Epidermal melanocyte (primary cell): ENCODE results near the gene ZNF618.

Source experiments
- DNase-seq: peaks from one replicate; pipeline ENCODE4 v3.0.0; 2011; ENCODE audit warnings: low spot score; ENCODE audit not compliant: insufficient read length

Gene ZNF618

DNA sequence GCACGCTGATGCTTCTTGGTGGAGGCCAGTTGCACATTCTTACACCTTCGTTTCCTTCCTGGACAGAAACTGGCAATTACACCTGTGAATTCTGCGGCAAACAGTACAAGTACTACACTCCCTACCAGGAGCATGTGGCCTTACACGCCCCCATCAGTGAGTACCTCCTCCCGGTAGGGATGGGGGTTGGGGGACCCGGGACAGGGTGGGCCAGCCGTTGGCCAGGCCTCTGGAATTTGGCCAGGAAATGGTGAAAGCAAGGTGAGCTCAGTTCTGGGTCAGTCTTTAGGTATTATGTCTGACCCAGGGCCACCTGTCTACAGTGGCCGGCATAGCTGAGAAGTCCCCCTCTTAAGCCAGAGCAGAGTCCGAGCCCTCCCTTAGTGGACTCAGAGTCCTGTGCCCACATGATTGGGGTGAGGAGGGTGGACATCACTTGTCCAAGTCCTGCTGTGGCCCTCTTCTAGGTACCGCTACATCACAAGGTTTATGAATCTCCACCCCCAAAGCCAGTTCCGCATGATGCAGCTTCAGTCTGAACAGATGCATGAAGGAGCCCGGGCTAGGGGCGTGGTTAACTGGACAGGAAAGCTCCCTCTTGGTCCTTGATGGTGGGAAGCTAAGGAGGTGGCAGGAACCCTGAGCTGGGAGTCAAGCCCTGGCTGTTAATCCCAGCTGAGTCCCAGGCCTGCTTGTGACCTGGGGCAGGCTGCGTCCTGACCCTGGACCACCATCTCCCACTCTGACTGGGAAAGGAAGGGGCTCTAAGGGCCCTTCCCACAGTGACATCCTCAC is 140.7 kb downstream of the ZNF618 start:
- DNase-seq = no peak

DNA sequence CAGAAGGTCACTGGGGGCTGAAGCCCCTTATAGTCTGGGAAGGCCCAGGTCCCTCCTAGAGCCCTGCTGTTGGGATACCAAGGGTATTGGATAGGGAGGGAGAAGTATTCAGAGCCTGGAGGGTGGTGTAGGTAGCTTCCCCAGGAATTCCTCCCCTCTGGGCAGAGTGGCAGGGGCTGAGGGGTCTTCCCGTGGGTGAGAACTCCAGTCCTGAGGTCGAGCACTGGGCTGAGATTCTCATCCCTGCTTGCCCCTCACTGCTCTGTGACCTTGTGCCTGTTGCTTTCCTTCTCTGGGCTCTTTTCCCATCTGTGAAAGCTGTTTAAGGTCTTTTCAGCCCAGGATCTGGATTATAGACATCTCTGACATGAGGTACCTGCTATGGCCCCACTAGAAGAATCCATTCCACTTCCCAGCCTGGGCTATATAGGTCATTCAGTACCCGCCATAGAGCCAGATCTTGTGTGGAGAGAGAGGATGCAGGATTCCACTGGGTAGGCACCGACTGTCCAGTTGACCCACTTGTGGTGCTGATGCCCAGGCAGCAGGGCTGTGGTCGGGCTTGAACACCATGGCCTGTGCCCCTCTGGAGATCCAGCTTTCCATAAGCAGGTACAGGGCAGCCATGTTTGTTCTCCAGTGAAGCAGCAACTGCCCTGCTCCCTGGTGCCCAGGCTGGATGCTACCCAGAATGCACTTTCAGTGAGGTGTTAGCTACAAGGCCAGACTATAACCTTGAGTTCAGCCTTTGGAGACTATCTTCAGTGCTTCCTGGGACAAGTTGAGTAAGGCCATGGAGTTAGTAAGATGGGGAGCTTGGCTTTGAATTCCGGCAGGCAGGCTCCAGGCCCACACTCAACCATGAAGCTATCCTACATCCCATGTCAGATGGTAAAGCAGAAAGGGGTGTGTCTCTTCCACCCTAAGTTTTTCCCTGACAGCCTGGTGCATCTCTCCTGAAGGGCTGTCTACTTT is 141.9 kb downstream of the ZNF618 start:
- no peak for DNase-seq

DNA sequence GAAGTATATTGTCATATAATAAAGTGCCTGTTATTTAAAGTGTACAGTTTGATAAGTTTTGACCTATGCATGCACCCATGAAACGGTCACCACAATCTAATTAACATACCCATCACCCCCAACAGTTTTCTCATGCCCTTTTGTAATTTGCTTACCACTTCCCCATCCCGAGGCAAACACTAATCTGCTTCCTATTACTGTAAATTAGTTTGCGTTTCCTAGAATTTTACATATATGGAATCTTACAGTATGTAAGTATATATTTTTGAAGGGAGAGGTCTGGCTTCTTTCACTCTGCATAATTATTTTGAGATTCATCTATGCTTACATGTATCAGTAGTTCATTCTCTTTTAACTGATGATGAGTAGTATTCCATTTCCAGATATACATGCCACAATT is 145.5 kb downstream of the ZNF618 start:
- no peak for DNase-seq

DNA sequence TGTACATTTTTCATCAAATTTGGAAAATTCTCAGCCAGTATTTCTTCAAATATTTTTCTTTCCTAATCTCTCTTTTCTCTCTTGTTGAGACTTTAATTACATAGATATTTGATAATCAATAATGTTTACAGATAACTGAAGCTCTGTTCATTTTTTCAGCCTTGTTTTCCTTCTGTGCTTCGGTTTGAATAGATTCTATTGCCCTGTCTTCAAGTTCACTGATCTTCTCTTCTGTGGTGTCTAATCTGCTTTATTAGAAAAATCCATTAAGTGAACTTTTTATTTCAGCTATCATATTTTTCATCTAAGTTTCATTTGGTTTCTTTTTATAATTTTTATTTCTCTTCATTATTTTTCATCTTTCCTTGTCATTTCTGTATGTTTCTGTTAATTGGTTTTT is 147.9 kb downstream of the ZNF618 start:
- DNase-seq = no peak

DNA sequence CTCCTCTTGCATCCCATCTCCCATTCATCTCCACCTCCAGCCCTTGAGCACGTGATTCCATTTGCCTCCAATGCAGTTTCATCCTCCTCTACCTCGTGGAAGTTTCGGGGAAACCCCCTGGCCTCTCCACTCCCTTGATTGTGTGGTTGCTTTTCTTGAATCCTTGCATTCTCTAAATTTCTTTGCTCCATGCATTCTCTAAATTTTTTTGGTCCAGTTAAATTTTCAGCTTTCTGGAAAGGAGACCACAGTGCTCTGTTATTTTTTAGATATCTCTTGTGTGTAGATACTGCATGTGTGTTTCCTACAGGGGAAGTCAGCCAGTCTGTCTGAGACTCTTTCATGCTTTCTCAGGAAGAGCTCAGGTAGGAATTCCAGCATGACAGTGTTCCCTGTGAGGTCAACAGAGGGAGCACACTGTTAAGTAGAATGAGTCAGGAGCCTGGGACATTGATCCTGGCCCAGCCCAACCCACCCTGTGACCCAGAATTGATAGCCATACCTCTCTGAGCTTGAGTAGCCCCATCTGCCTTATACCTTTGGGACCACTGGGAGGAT is 149.2 kb downstream of the ZNF618 start:
- DNase-seq = no peak

DNA sequence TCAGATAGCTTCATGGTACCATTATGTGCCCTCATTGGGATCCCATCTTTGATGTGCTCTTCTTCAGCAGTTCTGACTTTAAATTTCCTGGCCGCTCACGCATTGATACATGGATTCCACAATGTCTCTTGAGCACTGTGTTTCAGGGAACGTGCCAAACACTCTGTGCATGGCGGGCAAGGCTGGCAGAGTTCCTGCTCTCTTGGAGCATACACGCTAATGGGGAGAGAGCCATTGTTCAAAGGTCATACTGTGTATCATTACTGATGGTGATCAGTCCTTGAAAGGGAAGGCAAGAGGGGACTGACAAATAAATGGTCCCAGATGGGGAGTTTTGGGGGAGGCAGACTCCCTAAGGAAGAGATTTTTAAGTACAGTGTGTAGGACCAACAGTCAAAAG is 149.7 kb downstream of the ZNF618 start:
- no peak for DNase-seq

DNA sequence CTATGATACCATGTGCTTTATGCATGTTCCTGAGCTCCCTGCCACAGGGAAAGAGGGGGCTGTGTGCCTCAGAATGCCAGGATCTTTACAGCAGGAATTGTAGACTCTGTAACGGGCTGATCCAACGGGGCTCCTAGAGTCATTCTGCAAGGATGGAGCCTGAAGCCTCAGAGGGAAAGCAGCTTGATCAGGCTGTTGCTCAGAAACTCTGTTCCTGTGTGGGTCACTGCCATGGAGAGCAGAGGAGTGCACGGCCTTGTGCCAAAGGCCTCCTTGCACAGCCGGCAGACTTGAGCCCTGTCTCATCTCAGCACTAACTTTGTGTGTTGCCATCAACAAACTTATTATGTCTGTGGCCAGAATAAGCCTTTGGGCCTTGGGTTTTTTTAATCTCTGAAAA is 150.2 kb downstream of the ZNF618 start:
- DNase-seq = no peak

DNA sequence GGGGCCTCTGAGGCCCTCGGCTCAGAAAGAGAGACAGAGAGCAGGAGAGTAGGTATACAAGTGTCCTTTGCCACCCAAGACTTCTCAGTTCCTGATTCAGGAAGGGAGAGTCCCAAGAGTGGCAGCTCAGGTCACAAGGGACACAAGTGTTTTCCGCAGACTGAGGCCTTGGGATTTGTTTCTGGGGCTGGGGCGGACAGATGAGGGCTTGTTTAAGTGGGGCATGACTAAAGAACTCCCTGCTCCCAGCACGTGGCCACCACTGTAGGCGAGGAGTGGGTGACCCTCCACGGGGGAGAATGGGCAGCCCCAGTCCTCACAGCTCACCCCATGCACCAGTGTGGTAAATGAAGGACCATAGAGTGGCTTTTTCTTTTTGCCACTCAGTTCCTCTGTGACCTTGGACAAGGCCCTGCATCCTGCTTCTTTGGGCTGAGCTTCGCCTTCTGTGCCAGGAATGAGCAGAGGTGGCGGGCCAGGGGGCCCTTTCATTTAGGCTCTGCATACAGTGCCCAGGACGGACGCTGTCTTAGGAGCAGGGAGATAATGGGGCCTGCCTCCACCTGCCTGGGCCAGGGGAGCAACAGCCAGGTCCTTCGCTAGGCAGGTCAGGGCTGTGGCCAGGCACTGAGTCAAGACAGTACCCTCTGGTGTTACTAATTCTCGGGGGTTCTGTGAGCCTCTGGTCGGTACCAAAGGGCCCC is 151.2 kb downstream of the ZNF618 start:
- DNase-seq = no peak

DNA sequence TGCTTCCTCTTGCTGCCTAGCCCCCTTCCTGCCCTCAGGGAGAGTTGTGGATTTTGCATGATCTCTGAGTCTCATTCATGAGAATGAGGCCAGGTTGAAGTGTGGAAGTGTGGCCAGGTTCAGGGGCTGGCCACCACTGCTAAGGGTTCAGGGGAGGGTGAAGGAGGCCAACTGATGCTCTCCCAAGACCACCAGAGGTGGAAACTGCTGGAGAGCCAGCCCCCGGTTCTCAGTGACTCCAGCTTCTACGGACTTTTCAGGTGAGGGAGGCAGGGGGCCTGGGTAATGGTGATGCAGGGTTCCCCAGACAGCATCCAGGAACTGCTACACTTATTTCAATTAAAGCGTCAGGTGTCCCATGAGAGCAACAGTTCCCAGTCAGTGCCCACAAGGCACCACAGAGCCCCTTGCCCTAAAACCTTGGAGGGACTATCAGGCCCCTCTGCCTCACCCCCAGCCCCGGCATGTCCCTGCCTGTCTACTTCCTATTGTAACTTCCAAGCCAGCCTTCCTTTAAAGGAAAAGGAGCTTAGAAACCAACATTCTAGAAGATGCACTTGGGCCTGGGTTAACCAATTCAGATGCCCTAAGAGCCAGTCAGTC is 151.9 kb downstream of the ZNF618 start:
- DNase-seq = no peak

DNA sequence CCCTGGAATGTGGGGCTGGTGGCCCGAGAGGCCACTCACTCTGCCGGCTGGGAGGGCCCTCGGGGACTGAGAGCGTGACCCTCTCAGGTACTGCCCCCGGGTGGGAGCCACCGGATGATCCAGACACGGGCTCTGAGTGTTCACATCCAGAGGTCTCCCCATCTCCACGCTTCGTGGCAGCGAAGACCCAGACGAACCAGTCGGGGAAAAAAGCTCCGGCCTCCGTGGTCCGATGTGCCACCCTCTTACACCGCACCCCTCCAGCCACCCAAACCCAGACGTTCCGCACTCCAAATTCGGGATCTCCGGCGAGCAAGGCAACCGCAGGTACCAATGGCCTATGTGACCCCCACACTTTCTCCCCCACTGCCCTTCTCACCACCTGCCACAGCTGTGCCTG is 152.5 kb downstream of the ZNF618 start:
- no peak for DNase-seq

DNA sequence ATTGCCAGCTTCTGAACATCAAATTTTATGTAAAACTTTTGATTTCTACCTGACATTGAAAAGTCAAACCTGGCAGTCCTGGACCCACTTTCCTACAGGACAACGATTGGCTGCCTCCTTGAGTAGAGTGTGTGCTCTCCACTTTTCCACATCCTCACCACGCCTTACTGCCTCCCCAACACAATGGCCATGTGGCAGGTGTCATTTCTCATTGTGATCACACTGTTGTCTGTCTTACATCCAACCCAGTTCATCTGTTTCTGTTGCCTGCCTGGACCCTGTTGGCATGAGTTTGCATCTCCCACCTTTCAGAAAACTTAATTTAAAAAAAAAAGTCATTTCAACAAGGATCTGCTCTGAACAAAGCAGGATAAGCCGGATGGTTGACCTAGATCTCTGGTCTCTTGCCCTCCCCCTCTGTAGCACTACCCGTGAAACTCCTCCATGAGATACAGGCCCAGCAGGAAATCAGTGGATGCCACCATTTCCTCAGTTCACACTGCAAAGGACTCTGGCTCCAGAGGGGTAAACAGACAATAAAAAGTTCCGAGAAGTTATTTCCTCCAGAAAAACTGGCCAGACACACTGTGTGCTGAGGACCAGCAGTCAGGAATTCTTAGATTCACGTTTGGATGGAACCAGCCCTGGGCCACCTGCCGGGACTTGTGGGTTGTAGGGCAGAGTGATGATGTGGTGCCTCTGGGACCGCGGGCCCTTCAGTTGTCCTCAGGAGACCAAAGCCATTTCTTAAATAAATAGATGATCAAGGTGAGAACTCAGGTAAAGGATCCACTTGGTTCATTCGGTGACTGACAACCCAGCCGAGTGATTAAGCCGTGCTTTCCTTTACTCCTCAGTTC is 153.4 kb downstream of the ZNF618 start:
- DNase-seq = no peak

DNA sequence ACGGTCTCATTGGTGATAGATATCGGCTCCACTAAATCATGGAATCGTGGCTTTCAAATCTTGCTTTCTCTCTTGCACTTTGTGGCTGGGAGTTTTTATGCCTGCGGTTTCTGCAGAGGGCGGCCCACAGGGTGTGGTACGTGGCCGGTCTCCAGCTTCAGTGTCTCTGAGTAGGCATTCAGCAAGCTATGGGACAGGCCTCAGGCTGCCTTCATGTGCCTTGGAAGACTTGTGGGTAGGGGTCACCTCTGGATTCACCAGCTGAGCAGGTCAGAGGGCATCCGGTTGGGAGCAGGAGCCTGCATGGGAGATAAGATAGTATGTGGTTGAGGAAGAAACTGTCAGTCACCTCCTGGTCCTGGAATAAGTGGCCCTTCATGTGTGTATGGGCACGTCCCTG is 154.3 kb downstream of the ZNF618 start:
- no peak for DNase-seq

DNA sequence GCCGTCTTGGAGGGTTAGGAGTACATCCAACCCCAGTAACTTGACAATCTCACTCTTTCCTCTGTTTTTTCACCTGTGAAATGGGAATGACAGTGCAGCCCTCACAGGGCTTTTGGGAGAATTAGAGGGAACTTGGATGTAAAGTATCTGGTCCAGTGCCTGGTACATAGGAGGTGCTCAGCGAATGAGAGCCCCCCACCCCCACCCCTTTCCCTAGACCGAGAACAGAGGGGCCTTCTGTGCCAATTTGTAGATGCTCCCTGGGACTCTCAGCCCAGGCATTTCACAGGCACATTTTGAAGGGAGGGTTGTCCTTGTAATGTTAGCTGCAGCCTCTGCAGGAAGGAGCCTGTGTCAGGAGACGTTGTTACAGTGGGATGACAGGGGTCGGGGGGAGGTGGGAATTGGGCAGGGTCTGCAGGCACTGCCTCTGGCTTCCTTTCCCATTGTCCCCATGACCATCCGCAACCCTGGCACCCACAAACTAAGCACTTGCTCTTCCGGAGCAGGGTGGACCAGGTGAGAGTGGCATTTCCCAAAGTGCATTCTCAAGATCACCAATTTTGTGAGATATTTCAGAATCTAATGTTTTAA is 155.0 kb downstream of the ZNF618 start:
- no peak for DNase-seq

DNA sequence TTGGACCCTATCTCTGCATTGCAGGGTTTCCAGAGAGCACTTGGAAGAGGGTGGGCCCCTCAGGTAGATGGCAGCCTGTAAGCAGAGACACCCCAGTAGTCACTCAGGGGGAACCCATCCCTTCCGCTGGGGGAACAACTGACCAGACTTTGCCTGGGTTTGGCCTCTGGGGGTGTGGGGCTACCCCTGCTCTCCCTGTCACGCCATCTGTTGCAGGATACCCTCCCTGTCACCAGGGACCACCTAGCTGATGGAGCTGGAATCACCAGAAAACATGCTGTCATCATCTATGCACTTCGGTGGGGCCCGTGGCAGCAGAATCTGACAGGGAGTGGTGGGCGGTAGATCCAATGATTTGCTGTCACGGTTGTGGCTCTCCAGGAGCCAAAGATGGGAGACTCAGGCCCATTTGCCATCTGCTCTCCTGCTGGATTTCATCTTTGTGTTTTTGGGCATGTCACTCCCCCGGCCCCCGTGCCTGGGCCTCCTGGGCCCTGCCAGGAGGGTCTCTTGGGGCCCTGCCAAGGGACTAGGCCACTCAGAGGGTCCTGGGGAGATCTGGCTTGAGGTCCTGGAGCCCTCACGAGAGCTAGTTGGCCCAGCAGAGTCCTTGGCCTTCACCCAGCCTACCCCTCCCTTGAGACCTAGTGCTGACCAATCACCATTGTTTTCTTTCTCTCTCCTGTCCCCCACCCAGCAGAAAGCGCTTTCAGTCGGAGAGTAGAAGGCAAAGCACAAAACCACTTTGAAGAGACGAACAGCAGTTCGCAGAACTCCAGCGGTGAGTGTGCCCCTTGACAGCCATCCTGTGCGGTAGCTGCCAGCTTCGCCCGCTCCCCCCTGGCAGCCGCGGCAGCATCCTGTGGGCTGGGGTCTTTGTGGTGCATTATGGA is 156.1 kb downstream of the ZNF618 start:
- no peak for DNase-seq

DNA sequence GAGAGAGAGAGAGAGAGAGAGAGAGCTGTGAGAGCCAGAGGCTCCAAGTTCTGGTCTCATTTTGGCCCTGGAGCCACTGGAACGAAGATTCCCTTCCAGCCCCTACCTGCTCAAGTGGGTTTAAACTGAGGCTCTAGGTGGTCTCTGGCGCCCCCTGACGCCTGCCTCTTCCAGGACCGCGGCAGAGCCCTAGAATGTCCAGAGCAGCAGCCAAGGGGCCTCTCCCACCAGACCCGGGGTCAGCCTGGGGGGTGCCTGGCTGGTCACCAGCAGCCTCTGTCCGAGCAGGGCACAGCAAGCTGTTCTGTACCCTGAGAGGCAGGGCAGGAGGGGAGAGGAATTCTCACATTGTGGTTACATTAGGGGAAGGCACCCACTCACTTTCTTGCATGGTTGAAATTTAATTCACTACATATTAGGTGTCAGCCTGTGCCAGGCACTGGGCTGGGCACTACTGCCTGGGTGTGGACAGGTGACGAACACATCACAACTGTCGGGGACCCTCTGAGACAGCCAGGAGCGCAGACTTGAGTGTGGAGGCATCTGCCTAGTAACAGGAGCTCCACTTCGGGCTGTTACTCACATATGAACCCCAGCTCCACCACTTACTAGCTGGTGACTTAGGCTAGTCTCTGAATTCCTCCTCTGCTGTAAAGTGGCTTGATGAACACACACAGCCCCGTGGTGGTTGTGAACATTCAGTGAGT is 157.4 kb downstream of the ZNF618 start:
- no peak for DNase-seq

DNA sequence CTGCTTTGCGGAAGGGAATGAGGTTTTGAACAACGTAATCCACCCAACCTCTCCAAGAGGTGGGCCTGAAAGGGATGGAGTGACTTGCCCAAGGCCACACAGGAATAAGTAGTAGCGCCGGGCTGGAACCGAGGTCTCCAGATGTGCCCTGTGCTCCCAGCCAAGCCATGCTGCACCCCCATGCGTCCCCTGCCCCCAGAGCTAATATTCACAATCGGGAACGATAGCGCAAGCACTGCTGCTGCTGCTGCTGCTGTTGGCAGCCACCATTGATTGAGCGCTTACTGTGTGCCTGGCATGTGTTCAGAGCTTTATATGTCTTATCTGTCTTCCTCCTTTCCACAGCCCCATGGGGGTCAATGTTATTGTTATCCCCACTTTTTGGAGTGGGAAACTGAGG is 158.1 kb downstream of the ZNF618 start:
- no peak for DNase-seq

DNA sequence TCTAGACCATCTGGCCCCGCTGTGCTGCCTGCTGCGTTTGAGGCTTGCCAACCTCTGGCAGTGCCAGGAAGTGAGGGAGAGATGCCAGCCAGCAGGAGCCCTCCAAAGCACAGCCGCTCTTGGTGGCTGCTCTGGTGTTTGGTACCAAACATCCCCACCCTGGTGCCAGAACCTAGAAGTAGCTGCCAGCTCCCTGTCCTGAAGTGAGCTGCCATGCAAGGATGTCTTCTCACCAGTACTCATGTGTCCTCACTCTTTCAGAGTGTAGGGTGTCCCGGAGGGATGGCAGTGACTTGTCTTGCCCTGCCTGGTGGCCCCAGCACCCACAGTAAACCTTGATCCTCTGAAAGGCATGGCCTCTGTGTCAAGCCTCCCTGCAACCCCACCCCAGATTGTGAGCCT is 158.6 kb downstream of the ZNF618 start:
- DNase-seq = no peak

DNA sequence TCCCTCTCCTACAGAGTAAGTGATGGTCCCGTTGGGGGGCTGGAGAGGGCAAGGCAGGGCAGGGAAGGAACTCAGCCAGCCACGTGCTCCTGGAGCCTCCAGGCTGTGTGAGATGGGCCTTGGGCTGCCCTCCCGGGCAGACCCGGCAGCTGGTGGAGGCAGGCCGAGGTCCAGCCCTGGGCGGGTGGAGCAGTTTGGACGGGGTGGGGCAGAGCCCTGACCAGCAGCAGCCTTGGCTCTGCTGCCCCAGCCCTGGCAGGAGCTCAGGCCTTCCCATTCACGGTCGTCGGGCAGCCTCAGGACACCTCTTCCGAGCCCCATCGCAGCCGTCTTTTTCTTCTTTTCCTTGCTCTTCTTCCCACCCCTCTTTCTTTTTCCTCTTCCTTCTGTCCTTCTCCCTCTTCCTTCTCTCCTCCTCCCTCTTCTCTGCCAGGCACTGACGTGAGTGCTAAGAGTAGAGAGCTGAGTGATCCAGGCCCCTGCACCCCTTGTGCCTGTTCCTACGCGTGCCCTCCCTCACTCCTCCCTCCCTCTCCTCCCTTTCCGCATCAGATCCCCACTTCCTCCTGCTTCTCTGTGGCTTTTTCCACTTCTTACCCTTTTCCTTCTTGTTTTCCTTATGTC is 159.2 kb downstream of the ZNF618 start:
- no peak for DNase-seq
